ENCODE results near the gene RBM26.

The RBM26 gene

DNA sequence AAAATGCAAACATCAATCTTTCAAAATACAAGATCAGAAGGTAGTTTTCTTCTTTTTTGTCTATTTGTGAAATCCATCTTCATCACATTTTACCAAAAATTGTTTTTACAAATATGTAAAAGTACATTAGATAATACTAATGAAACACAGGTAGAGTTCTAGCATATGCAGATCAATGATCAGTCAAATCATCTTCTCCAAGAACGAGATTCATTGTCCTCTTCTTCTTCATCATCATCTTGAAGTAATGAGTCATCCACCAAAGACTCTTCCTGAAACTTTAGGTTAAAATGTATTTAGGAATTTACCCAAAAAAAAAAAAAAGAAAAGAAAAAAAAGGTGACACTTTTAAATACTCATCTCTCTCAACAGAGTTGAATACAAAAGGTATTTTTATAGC, 85.6 kb downstream of the RBM26 start:
- TF ChIP-seq, protein P1, sequence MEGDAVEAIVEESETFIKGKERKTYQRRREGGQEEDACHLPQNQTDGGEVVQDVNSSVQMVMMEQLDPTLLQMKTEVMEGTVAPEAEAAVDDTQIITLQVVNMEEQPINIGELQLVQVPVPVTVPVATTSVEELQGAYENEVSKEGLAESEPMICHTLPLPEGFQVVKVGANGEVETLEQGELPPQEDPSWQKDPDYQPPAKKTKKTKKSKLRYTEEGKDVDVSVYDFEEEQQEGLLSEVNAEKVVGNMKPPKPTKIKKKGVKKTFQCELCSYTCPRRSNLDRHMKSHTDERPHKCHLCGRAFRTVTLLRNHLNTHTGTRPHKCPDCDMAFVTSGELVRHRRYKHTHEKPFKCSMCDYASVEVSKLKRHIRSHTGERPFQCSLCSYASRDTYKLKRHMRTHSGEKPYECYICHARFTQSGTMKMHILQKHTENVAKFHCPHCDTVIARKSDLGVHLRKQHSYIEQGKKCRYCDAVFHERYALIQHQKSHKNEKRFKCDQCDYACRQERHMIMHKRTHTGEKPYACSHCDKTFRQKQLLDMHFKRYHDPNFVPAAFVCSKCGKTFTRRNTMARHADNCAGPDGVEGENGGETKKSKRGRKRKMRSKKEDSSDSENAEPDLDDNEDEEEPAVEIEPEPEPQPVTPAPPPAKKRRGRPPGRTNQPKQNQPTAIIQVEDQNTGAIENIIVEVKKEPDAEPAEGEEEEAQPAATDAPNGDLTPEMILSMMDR (IDR thresholded peaks at IDR 0.05; ENCODE audit: insufficient read depth, low read length, poor library complexity, severe bottlenecking) = no peak
- Histone ChIP-seq H3K4me3 (replicated peaks; ENCODE audit: low read depth, low read length) (no peak overlapping the region), H3K27me3 (replicated peaks; ENCODE audit: control insufficient read depth, insufficient read depth, low read length) (no peaks in the 10 kb centered on the region), H3K36me3 (ENCODE audit: control insufficient read depth, insufficient read depth, low read length) (no peaks in the 10 kb centered on the region; the same call in 1 of the 2 replicates)
- no peak for DNase-seq (ENCODE audit: extremely low read depth, insufficient read length)

DNA sequence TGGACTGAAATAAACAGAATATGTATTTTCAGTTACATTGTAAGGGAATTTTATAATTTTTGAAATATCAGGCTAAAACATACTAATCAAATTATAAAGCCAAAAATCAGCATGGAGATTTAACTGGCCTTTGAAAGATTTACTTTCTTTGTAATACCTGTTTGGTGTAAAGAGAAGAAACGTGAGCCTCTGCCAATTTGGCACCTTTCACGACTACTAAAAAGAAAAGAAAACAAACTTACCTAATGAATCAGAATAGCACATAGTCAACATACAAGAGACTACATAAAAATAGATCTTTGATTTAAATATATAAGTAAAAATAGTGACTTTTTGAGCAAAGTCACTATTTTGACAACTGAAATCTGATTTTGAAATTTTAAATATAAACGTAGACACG, 87.4 kb downstream of the RBM26 start:
- Histone ChIP-seq H3K27me3 (replicated peaks; ENCODE audit: control insufficient read depth, insufficient read depth, low read length) (no peaks in the 10 kb centered on the region), H3K36me3 (ENCODE audit: control insufficient read depth, insufficient read depth, low read length) (no peaks in the 10 kb centered on the region; the same call in 1 of the 2 replicates), H3K4me3 (replicated peaks; ENCODE audit: low read depth, low read length) (no peak overlapping the region)
- TF ChIP-seq, protein P1 (IDR thresholded peaks at IDR 0.05; ENCODE audit: insufficient read depth, low read length, poor library complexity, severe bottlenecking) = no peak
- no peak for DNase-seq (ENCODE audit: extremely low read depth, insufficient read length)

- Histone ChIP-seq H3K27me3 (replicated peaks; ENCODE audit: control insufficient read depth, insufficient read depth, low read length) (no peaks in the 10 kb centered on the region), H3K4me3 (replicated peaks; ENCODE audit: low read depth, low read length) (no peak overlapping the region), H3K36me3 (ENCODE audit: control insufficient read depth, insufficient read depth, low read length) (no peaks in the 10 kb centered on the region; the same call in 1 of the 2 replicates)
- DNase-seq (ENCODE audit: extremely low read depth, insufficient read length) = no peak
- TF ChIP-seq, protein P1 (IDR thresholded peaks at IDR 0.05; ENCODE audit: insufficient read depth, low read length, poor library complexity, severe bottlenecking) = no peak
These were observed 88.2 kb downstream of the RBM26 start for GRCh38 chr13:79317856-79318255.

DNA sequence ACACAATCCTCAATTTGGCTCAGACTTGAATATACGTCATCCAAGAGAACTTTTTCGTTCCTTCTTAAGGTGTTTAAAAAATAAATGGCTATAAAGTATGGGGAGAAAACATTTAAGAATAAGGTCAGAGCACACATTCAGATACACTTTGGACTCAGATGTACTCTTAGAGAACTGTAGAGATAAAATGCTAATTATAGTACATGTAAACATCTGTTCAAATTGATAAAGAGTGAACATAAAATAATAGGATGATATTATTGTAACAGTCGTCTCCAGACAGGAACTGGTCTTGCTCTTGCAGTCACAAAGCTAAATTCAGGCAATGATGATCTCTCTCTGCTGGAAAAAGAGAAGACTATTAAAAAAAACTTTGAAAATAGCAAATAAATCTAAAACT, 91.4 kb downstream of the RBM26 start:
- TF ChIP-seq, protein P1 (IDR thresholded peaks at IDR 0.05; ENCODE audit: insufficient read depth, low read length, poor library complexity, severe bottlenecking) = no peak
- no peaks in the 10 kb centered on the region; the same call in 1 of the 2 replicates for H3K36me3 ChIP-seq (ENCODE audit: control insufficient read depth, insufficient read depth, low read length)

DNA sequence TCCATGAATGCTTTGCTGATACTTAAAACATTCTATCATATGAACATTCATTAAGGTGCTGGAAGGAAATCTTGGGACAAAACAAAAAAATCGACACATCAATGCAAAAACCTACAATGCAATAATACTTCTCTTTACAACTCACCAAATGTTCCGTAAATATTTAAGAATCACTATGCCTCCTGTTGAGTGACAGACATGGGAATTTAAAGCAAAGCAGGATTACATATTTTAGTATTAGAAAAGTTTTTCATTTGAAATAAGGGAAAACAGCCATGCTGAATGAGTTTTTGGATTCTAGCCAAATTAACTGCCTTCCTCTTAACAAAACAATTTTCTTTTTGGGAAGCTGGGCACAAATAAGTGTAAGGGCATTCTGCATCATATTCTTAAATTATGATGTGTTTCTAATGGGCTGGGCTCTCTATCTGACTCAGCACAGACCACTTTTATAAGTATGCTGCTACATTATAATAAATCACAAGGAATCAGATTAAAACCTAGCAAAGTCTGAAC, 93.7 kb downstream of the RBM26 start:
- Histone ChIP-seq H3K4me3 (replicated peaks; ENCODE audit: low read depth, low read length) (no peak overlapping the region), H3K27me3 (replicated peaks; ENCODE audit: control insufficient read depth, insufficient read depth, low read length) (no peaks in the 10 kb centered on the region), H3K36me3 (ENCODE audit: control insufficient read depth, insufficient read depth, low read length) (no peaks in the 10 kb centered on the region)
- no peak for DNase-seq (ENCODE audit: extremely low read depth, insufficient read length)
- TF ChIP-seq, protein P1 (IDR thresholded peaks at IDR 0.05; ENCODE audit: insufficient read depth, low read length, poor library complexity, severe bottlenecking) = no peak

More for the DNA sequence above, 91.4 kb downstream of the RBM26 start:
- no peaks in the 10 kb centered on the region for H3K27me3 ChIP-seq (replicated peaks; ENCODE audit: control insufficient read depth, insufficient read depth, low read length)
- H3K4me3 ChIP-seq (replicated peaks; ENCODE audit: low read depth, low read length) = no peak overlapping the region
- DNase-seq (ENCODE audit: extremely low read depth, insufficient read length) = no peak

GRCh38 chr13:79311386-79311785, 94.7 kb downstream of the RBM26 start:
- TF ChIP-seq, protein P1 (IDR thresholded peaks at IDR 0.05; ENCODE audit: insufficient read depth, low read length, poor library complexity, severe bottlenecking) = no peak
- H3K4me3 ChIP-seq (replicated peaks; ENCODE audit: low read depth, low read length) = no peak overlapping the region
- no peaks in the 10 kb centered on the region for H3K27me3 ChIP-seq (replicated peaks; ENCODE audit: control insufficient read depth, insufficient read depth, low read length)
- DNase-seq (ENCODE audit: extremely low read depth, insufficient read length) = no peak
- no peaks in the 10 kb centered on the region for H3K36me3 ChIP-seq (ENCODE audit: control insufficient read depth, insufficient read depth, low read length)
